ENCODE results near the gene APBB2. TPM values are rescaled to one million over a fixed set of nuclear protein-coding genes. Genes with fewer than 3 reads are reported as not detected.

The APBB2 gene
- total RNA-seq, 2 experiments from 2014 or later: 0.22 TPM; not detected in 1

- no peaks in the 10 kb centered on the region for H3K4me1 Mint-ChIP-seq (ENCODE audit: low read depth)
- H3K27ac Mint-ChIP-seq: no peak overlapping the region
- ATAC-seq (ENCODE audit: poor library complexity) (no peak), DNase-seq (no peak)
- ChIA-PET POLR2A (no interaction called here), CTCF (no interaction called here)
- H3K36me3 Mint-ChIP-seq (ENCODE audit: low read depth): no peaks in the 10 kb centered on the region
- H3K9me3 ChIP-seq (ENCODE audit: control insufficient read depth in 1 of 2, insufficient read depth in 1 of 2, low read length in 2 of 2): no peaks in the 10 kb centered on the region
- no peak overlapping the region for H3K4me3 Mint-ChIP-seq
- no peak overlapping the region for H3K4me3 ChIP-seq (ENCODE audit: low read length)
- peaks cover 14% of the 10 kb centered on the region for H3K27me3 Mint-ChIP-seq
- no peaks in the 10 kb centered on the region for H3K4me1 ChIP-seq (ENCODE audit: insufficient read depth, low read length)
- no peak overlapping the region for H3K27ac ChIP-seq (ENCODE audit: low read depth in 1 of 2, low read length in 2 of 2)
- no peaks in the 10 kb centered on the region for H3K27me3 ChIP-seq (ENCODE audit: control insufficient read depth in 1 of 2, insufficient read depth in 2 of 2, low read length in 2 of 2)
- no peak for TF ChIP-seq CTCF (IDR thresholded peaks at IDR 0.05)
- no peaks in the 10 kb centered on the region for H3K9me3 Mint-ChIP-seq
- intact Hi-C loops (cut with DNase I, micrococcal nuclease): no loop called here
- no peaks in the 10 kb centered on the region for H3K36me3 ChIP-seq (ENCODE audit: insufficient read depth, low read length)
These were observed 137.9 kb downstream of the APBB2 start for GRCh38 chr4:41076481-41076880.

- ChIA-PET CTCF (no interaction called here), POLR2A (no interaction called here)
- no peaks in the 10 kb centered on the region for H3K36me3 ChIP-seq (ENCODE audit: insufficient read depth, low read length)
- ATAC-seq (ENCODE audit: poor library complexity) (no peak), DNase-seq (no peak)
- intact Hi-C loops (cut with DNase I, micrococcal nuclease): no loop called here
- H3K27me3 Mint-ChIP-seq: peaks cover 8% of the 10 kb centered on the region
- no peaks in the 10 kb centered on the region for H3K36me3 Mint-ChIP-seq (ENCODE audit: low read depth)
- H3K4me3 ChIP-seq (ENCODE audit: low read length): no peak overlapping the region
- no peak overlapping the region for H3K4me3 Mint-ChIP-seq
- H3K27ac Mint-ChIP-seq: no peak overlapping the region
- H3K4me1 ChIP-seq (ENCODE audit: insufficient read depth, low read length): no peaks in the 10 kb centered on the region
- H3K27ac ChIP-seq (ENCODE audit: low read depth in 1 of 2, low read length in 2 of 2): no peak overlapping the region
- H3K9me3 Mint-ChIP-seq: no peaks in the 10 kb centered on the region
- H3K4me1 Mint-ChIP-seq (ENCODE audit: low read depth): no peaks in the 10 kb centered on the region
- no peaks in the 10 kb centered on the region for H3K9me3 ChIP-seq (ENCODE audit: control insufficient read depth in 1 of 2, insufficient read depth in 1 of 2, low read length in 2 of 2)
- no peaks in the 10 kb centered on the region for H3K27me3 ChIP-seq (ENCODE audit: control insufficient read depth in 1 of 2, insufficient read depth in 2 of 2, low read length in 2 of 2)
- TF ChIP-seq CTCF (IDR thresholded peaks at IDR 0.05): no peak
These were observed 140.1 kb downstream of the APBB2 start for GRCh38 chr4:41074215-41074614.

- ChIA-PET CTCF (no interaction called here), POLR2A (no interaction called here)
- peaks cover 8% of the 10 kb centered on the region for H3K27me3 Mint-ChIP-seq
- H3K27ac Mint-ChIP-seq: no peak overlapping the region
- H3K9me3 Mint-ChIP-seq: no peaks in the 10 kb centered on the region
- no peak for TF ChIP-seq CTCF (IDR thresholded peaks at IDR 0.05)
- H3K4me3 ChIP-seq (ENCODE audit: low read length): no peak overlapping the region
- no peaks in the 10 kb centered on the region for H3K36me3 ChIP-seq (ENCODE audit: insufficient read depth, low read length)
- DNase-seq (no peak), ATAC-seq (ENCODE audit: poor library complexity) (no peak)
- H3K9me3 ChIP-seq (ENCODE audit: control insufficient read depth in 1 of 2, insufficient read depth in 1 of 2, low read length in 2 of 2): no peaks in the 10 kb centered on the region
- H3K36me3 Mint-ChIP-seq (ENCODE audit: low read depth): no peaks in the 10 kb centered on the region
- intact Hi-C loops (cut with DNase I, micrococcal nuclease): no loop called here
- H3K4me1 Mint-ChIP-seq (ENCODE audit: low read depth): no peaks in the 10 kb centered on the region
- H3K27ac ChIP-seq (ENCODE audit: low read depth in 1 of 2, low read length in 2 of 2): no peak overlapping the region
- H3K4me3 Mint-ChIP-seq: no peak overlapping the region
- no peaks in the 10 kb centered on the region for H3K27me3 ChIP-seq (ENCODE audit: control insufficient read depth in 1 of 2, insufficient read depth in 2 of 2, low read length in 2 of 2)
- H3K4me1 ChIP-seq (ENCODE audit: insufficient read depth, low read length): no peaks in the 10 kb centered on the region
These were observed 142.1 kb downstream of the APBB2 start for GRCh38 chr4:41072021-41072777.
